WERI-Rb-1 (cell line): ENCODE measurements around the gene THSD1.
A peak's percentile ranks its signal among the peaks of the same experiment; 100 is the strongest.

Experiments
- DNase-seq: peaks from one replicate; pipeline ENCODE4 v3.0.0-alpha.2; 2020
- H3K27ac ChIP-seq: fragments of 250-450 bp; sonication (Bioruptor Pico); 2 replicates; pipeline ENCODE4 v1.5.1; 2020; ENCODE audit warnings: mild to moderate bottlenecking, moderate library complexity
- H3K27me3 ChIP-seq: fragments of 250-450 bp; sonication (Bioruptor Pico); 2 replicates; pipeline ENCODE4 v1.5.1; 2021; ENCODE audit warnings: mild to moderate bottlenecking, low read depth, moderate library complexity; ENCODE audit not compliant: insufficient read depth, severe bottlenecking
- H3K36me3 ChIP-seq: fragments of 250-450 bp; sonication (Bioruptor Pico); 2 replicates; pipeline ENCODE4 v1.5.1; 2020; ENCODE audit warnings: mild to moderate bottlenecking, moderate library complexity
- H3K4me3 ChIP-seq: 2 replicates; pipeline ENCODE4 v1.5.1; 2011; ENCODE audit warnings: low read depth, mild to moderate bottlenecking, control low read depth, low read length
- H3K9me3 ChIP-seq: fragments of 250-450 bp; sonication (Bioruptor Pico); 2 replicates; pipeline ENCODE4 v1.5.1; 2021; ENCODE audit warnings: mild to moderate bottlenecking, moderate library complexity; ENCODE audit not compliant: severe bottlenecking
- TF ChIP-seq, protein P1 (sequence below): IDR thresholded peaks from 2 replicates; pipeline ENCODE4 v1.5.1; 2011; ENCODE audit warnings: low read depth, mild to moderate bottlenecking, control low read depth, inconsistent platforms, low read length

THSD1 gene

DNA sequence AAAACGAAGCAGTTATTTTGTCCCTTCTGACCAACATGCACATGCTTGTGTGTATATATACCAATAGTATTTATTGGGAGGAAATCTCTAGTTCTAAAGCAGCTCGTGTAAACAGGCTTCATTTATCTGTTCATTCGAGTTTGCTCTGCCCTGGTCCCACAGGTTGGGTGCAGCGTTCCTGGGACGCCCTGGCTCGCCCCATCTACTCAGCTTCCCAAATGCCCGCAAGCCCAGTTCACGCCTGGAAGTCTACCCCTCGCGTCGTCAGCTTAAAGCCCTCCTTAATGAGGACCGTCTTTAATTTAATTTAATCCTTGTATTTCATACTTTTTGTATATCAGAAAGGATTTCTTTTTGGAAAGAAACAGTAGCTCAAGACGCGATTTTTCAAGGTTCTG, 604 bp downstream of the THSD1 start:
- TF ChIP-seq, protein P1, sequence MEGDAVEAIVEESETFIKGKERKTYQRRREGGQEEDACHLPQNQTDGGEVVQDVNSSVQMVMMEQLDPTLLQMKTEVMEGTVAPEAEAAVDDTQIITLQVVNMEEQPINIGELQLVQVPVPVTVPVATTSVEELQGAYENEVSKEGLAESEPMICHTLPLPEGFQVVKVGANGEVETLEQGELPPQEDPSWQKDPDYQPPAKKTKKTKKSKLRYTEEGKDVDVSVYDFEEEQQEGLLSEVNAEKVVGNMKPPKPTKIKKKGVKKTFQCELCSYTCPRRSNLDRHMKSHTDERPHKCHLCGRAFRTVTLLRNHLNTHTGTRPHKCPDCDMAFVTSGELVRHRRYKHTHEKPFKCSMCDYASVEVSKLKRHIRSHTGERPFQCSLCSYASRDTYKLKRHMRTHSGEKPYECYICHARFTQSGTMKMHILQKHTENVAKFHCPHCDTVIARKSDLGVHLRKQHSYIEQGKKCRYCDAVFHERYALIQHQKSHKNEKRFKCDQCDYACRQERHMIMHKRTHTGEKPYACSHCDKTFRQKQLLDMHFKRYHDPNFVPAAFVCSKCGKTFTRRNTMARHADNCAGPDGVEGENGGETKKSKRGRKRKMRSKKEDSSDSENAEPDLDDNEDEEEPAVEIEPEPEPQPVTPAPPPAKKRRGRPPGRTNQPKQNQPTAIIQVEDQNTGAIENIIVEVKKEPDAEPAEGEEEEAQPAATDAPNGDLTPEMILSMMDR = no peak
- H3K27ac ChIP-seq = no peak overlapping the region
- H3K4me3 ChIP-seq = peak overlapping the region; percentile 65

DNA sequence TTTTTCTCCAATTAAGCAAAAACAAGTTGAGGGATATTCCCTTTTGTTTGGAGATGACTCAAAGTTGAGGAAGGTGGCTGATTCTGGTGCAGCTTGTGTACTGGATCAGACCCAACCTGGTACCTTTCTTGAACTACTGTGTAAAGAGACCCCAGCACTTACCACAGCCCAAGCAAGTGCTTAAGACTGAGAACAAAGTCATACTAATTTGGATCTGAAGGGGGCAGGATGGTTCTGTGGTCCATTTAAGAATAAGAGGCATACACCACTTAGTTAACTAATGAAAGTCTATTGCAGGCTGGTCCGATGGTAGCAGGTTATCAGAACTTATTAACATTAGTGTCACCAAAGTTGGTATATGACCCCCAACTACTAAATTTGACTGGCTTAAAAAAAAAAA, 6.3 kb downstream of the THSD1 start:
- Histone ChIP-seq H3K9me3 (no peaks in the 10 kb centered on the region), H3K4me3 (no peak overlapping the region), H3K36me3 (no peaks in the 10 kb centered on the region), H3K27me3 (no peaks in the 10 kb centered on the region), H3K27ac (no peak overlapping the region)
- DNase-seq = no peak
- TF ChIP-seq, protein P1 = no peak

More for the DNA sequence above, 604 bp downstream of the THSD1 start:
- H3K27me3 ChIP-seq = no peaks in the 10 kb centered on the region
- H3K36me3 ChIP-seq = no peaks in the 10 kb centered on the region
- H3K9me3 ChIP-seq = no peaks in the 10 kb centered on the region
- no peak for DNase-seq

DNA sequence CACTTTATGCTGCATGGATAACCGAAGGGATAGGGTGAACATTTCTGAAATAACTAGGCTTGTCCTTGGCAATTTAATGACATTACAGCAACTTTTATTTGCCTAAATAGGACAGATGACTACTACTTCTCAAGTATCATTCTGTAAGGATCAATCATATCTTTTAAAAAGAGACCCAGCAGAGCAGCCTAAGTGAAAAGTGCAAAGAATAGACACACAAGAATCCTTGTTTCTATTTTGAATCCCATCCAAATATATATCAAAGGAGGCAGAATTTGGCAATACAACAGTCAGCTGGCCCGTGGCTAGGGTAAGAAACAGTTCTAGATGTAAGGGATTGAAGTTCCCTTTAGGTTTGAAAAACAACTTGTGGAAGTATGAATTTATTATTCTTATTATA, 6.9 kb downstream of the THSD1 start:
- Histone ChIP-seq H3K4me3 (no peak overlapping the region), H3K9me3 (no peaks in the 10 kb centered on the region), H3K27me3 (no peaks in the 10 kb centered on the region), H3K27ac (no peak overlapping the region), H3K36me3 (no peaks in the 10 kb centered on the region)
- TF ChIP-seq, protein P1 = no peak
- DNase-seq = no peak

DNA sequence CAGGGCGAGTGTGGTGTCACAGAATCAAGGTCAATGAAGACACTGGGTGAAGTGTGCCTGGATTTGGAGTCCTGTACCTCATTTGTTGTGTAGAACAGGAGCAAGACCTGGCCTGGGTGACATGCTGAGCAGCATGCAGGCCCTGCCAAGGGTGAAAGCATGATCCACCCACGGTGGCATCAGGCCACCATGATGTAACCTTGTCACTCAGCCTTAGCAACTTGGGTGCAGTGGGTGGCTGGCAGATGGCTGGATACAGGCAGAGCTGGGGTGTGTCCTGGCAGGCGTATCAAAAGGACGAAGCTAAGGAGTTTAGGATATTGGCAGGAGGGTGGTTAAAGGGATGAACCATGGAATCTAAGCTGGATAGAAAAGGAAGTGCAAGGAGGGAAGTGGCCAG, 10.3 kb downstream of the THSD1 start:
- H3K27me3 ChIP-seq = no peaks in the 10 kb centered on the region
- no peak overlapping the region for H3K4me3 ChIP-seq
- peak; percentile 50 for DNase-seq
- peak overlapping the region; percentile 74 for H3K27ac ChIP-seq
- no peaks in the 10 kb centered on the region for H3K9me3 ChIP-seq
- TF ChIP-seq, protein P1 = no peak
- no peaks in the 10 kb centered on the region for H3K36me3 ChIP-seq

DNA sequence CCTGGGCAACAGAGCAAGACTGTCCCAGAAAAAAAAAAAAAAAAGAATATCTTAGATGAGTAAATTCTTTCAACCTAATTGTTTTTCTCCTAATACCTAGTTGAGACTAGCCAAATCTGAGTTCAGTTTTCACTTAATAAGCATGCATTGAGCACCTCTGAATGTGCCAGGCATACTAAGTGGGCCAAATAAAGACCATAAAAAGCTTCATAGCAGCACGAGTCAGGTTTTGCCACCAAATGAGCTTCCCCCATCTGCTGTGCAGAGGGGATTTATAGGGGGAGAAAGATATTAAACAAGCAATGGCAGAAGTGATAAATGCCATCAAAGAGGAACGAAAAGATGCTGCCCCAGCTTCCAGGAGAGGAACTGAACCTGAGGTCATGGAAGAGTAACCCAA, 11.4 kb downstream of the THSD1 start:
- no peaks in the 10 kb centered on the region for H3K27me3 ChIP-seq
- H3K4me3 ChIP-seq = no peak overlapping the region
- H3K36me3 ChIP-seq = no peaks in the 10 kb centered on the region
- TF ChIP-seq, protein P1 = no peak
- DNase-seq = no peak
- H3K9me3 ChIP-seq = no peaks in the 10 kb centered on the region
- H3K27ac ChIP-seq = no peak overlapping the region

DNA sequence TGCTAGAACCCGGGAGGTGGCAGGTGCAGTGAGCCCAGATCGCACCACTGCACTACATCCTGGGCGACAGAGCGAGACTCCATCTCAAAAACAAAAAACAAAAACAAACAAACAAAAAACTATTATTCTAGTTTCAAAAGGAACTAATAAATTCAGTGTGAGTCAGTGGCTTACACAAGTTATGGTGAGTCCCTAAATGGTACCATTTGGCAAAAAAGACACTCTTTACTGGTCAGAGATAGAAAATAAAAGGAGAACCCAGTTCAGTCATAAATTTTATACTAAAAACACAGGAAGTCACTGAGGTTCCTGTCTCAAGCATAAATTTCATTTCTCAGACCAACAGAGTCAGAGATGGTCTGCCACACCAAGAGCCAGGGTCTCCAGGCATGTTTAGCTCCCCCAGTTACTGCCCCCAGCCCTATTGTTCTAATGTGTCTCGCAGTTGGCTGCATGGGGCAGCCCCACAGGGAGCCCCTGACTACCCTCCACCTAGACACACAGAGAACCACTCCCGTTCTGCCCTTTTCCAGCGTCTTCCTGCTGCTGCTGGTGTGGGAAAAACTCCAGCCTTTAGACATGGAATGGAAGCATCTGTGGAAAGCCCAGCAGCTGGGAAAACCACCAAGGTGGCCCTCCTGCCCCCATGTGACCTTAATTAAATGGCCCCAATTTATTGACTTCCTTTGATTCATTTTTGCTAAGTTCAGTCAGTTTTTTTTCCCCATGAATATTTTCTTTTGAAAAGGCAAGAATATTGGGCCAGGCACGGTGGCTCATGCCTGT, 12.2 kb downstream of the THSD1 start:
- DNase-seq = no peak
- Histone ChIP-seq H3K4me3 (no peak overlapping the region), H3K36me3 (no peaks in the 10 kb centered on the region), H3K27ac (no peak overlapping the region), H3K9me3 (no peaks in the 10 kb centered on the region), H3K27me3 (no peaks in the 10 kb centered on the region)
- TF ChIP-seq, protein P1 = no peak
